Psoas muscle (tissue), 8 donors: ENCODE measurements around the gene MSGN1. TPM values are rescaled to one million over a fixed set of nuclear protein-coding genes. Genes with fewer than 3 reads are reported as not detected.

Experiments used
- ATAC-seq, 4 donors: fragments of 200-7000 bp; cut with Tn5 transposase; one replicate each; pipeline ENCODE4 v1.9.1; 2020; ENCODE audit warnings: moderate library complexity in 3 of 4, mild to moderate bottlenecking in 2 of 4
- DNase-seq, 2 donors: peaks; one replicate each; pipeline ENCODE4 v3.0.0-alpha.2; 2020
- H3K27ac ChIP-seq: fragments of 200-600 bp; one replicate; pipeline ENCODE4 v1.8.0; 2022
- H3K27me3 ChIP-seq, 3 donors: fragments of 200-600 bp in 1 of 3; one replicate each; pipeline versions ENCODE4 v1.6.1 to v1.8.0; 2013 to 2022; ENCODE audit warnings: low read length in 2 of 3, mild to moderate bottlenecking in 2 of 3, moderate library complexity in 1 of 3; ENCODE audit not compliant: insufficient read depth in 3 of 3
- H3K36me3 ChIP-seq, 2 donors: fragments of 200-600 bp in 1 of 2; one replicate each; pipeline versions ENCODE4 v1.6.1 to v1.8.0; 2013 to 2022; ENCODE audit warnings: low read depth in 1 of 2, mild to moderate bottlenecking in 1 of 2, moderate library complexity in 1 of 2; ENCODE audit not compliant: insufficient read depth in 1 of 2
- H3K4me1 ChIP-seq: fragments of 200-600 bp; one replicate; pipeline ENCODE4 v1.8.0; 2022
- H3K4me3 ChIP-seq: fragments of 200-600 bp; one replicate; pipeline ENCODE4 v1.8.0; 2022; ENCODE audit warnings: mild to moderate bottlenecking
- H3K9me3 ChIP-seq: fragments of 200-600 bp; one replicate; pipeline ENCODE4 v1.8.0; 2022
- WGBS, 3 donors: extraction: QIAGEN DNeasy Blood & Tissue Kit; methylation state at CpG; one replicate each; pipeline versions ENCODE4 v1.1.6 to v1.1.7; 2013; 5-methylcytosine and 5-hydroxymethylcytosine counted together
- intact Hi-C, 2 donors: fragments of 100-400 bp; cut with DNase I; formaldehyde crosslinking; loops; one replicate each; pipeline versions ENCODE4 v1.11.0 to v1.14.2; 2022
- polyA plus RNA-seq, 3 donors: library from polyadenylated mRNA; stranded (reverse); fragments of 200-250 nt; gene quantifications; one replicate each; pipeline ENCODE4 v1.2.3, GENCODE V29; 2013
- total RNA-seq, 4 donors: library from RNA; stranded (reverse); fragmentation: NEBNext Ultra II Directional in 2 of 4; extraction: Animal tissue kit (Norgen Biotek cat#: 25700) in 2 of 4; gene quantifications; one replicate each; pipeline versions ENCODE4 v1.2.1 to v1.2.4, GENCODE V29; 2021 to 2023
- TF ChIP-seq, protein P1 (sequence below): fragments of 200-600 bp; IDR thresholded peaks from one replicate; pipeline ENCODE4 v1.8.0; 2022; ENCODE audit warnings: antibody characterized with exemption
- donor health status: healthy with polysubstance abuse.
- donor health status: DM: no; HTN: no; CAD: no; lungs with moderate emphysema.
- donor health status: Bipolar disorder and iron deficiency.
- donor health status: healthy.
- donor health status: DM: yes; HTN: yes; CAD: no.
- donor health status: DM: no; HTN: no; CAD: no.
- donor health status: DM: no; HTN: no; CAD: no.
- donor health status: DM: yes; HTN: yes; CAD: no.

The MSGN1 gene
- total and polyA plus RNA-seq, 7 donors, result not detected

DNA sequence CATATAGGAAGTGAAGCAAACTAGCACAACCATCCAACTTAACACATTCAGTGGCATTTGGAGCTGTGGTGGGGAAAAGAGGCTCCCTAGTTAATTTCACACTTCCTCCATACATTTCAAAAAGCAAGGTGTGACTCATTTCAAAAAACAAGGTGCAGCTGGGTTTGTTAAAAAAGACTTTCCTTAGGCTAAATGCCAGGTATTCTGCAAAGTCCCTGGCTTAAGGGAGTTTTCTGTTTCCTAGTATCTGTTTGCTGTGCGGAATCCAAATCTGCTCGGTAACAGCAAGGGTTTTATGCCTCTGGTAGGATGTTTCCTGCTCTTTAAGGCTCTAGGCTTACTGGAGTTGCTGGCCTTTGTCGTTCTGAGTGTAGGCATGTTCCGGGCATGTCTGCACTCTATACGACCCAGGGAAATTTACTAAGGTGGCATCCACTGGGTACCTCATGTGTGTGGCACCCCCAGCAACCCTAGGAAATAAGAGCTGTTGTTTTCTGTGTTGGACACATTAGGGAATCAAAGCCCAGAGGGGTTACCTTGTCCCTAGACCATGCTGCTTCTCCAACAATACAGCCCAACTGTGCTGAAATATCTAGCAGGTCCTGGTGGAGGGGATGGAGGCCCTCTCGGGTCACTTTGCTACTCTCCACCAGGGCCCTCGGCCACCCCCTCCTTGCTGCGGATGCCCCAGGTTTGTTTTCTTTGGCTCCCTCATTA, 634 bp upstream of the MSGN1 start:
- intact Hi-C loops, result no loop called here
- no peak for ATAC-seq

DNA sequence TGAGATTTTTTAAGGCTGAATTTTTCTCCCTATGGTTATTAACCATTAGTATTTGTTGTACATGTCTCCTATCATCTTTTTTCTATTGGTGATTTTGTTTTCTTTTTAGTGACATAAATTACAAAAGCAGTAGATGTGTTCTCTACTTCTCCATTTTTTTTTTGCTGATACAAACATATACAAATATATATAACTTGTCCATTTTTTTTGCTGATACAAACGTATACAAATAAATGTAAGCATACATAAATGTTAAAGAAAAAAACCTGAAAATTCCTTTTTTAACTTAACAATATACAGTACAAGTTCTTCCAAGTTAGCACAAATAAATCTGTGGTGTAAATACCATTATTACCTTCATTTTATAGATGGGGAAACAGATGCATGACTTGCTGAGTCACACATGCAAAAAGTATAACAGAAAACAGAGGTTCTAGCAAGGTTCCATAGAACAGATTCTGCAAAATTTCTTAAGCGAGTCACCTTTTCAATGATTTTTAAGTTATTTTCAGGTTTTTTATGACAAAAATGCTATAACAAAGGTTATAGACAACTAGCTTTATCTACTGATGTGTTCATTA, 2.1 kb downstream of the MSGN1 start:
- no peak for DNase-seq
- no peaks in the 10 kb centered on the region for H3K27me3 ChIP-seq
- no peaks in the 10 kb centered on the region for H3K36me3 ChIP-seq
- 87 to 95% (median 91%) methylated on average over 2 of the region's 2 CpGs for WGBS, 3 donors
- intact Hi-C loops, result no loop called here
- TF ChIP-seq, protein P1, sequence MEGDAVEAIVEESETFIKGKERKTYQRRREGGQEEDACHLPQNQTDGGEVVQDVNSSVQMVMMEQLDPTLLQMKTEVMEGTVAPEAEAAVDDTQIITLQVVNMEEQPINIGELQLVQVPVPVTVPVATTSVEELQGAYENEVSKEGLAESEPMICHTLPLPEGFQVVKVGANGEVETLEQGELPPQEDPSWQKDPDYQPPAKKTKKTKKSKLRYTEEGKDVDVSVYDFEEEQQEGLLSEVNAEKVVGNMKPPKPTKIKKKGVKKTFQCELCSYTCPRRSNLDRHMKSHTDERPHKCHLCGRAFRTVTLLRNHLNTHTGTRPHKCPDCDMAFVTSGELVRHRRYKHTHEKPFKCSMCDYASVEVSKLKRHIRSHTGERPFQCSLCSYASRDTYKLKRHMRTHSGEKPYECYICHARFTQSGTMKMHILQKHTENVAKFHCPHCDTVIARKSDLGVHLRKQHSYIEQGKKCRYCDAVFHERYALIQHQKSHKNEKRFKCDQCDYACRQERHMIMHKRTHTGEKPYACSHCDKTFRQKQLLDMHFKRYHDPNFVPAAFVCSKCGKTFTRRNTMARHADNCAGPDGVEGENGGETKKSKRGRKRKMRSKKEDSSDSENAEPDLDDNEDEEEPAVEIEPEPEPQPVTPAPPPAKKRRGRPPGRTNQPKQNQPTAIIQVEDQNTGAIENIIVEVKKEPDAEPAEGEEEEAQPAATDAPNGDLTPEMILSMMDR, result no peak
- no peak for ATAC-seq
- H3K27ac ChIP-seq, result no peak overlapping the region
- peaks cover 24% of the 10 kb centered on the region for H3K4me1 ChIP-seq
- no peaks in the 10 kb centered on the region for H3K9me3 ChIP-seq
- H3K4me3 ChIP-seq, result no peak overlapping the region

More for the DNA sequence above, 634 bp upstream of the MSGN1 start:
- no peaks in the 10 kb centered on the region for H3K9me3 ChIP-seq
- no peak overlapping the region for H3K4me3 ChIP-seq
- no peak overlapping the region for H3K27ac ChIP-seq
- TF ChIP-seq, protein P1, result no peak
- 48 to 70% (median 61%) methylated on average over 8 of the region's 8 CpGs for WGBS, 3 donors
- H3K36me3 ChIP-seq, result no peaks in the 10 kb centered on the region
- H3K4me1 ChIP-seq, result peaks cover 1% of the 10 kb centered on the region
- H3K27me3 ChIP-seq, result no peaks in the 10 kb centered on the region
- no peak for DNase-seq

DNA sequence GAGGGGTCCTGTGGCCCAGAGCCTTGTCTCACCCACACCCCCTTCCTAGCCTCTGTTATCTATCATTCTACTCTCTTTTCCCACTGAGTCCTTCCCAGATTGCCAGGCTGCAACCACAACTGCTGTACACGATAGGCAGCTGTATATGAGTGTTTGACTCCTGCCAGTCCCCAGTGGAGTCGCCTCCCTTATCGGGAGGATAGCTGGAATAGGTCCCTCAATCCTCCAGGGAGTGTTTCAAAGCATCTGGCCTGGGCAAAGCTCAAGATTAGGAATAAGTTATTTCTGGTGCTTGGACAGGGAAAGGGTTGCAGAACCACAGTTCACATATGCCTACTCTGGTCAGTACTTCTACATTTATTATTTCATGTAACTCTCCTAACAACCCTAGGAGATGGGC, 4.8 kb downstream of the MSGN1 start:
- intact Hi-C loops, result no loop called here
- H3K4me1 ChIP-seq, result peaks cover 24% of the 10 kb centered on the region
- no peaks in the 10 kb centered on the region for H3K27me3 ChIP-seq
- H3K9me3 ChIP-seq, result no peaks in the 10 kb centered on the region
- no peak overlapping the region for H3K4me3 ChIP-seq
- TF ChIP-seq, protein P1, result no peak
- ATAC-seq, result peak in 3 of 4 donors; percentile 15 to 57 (median 44)
- H3K36me3 ChIP-seq, result no peaks in the 10 kb centered on the region
- 11 to 40% (median 16%) methylated on average over 3 of the region's 3 CpGs for WGBS, 3 donors
- DNase-seq, result no peak
- H3K27ac ChIP-seq, result peak overlapping the region; percentile 92

DNA sequence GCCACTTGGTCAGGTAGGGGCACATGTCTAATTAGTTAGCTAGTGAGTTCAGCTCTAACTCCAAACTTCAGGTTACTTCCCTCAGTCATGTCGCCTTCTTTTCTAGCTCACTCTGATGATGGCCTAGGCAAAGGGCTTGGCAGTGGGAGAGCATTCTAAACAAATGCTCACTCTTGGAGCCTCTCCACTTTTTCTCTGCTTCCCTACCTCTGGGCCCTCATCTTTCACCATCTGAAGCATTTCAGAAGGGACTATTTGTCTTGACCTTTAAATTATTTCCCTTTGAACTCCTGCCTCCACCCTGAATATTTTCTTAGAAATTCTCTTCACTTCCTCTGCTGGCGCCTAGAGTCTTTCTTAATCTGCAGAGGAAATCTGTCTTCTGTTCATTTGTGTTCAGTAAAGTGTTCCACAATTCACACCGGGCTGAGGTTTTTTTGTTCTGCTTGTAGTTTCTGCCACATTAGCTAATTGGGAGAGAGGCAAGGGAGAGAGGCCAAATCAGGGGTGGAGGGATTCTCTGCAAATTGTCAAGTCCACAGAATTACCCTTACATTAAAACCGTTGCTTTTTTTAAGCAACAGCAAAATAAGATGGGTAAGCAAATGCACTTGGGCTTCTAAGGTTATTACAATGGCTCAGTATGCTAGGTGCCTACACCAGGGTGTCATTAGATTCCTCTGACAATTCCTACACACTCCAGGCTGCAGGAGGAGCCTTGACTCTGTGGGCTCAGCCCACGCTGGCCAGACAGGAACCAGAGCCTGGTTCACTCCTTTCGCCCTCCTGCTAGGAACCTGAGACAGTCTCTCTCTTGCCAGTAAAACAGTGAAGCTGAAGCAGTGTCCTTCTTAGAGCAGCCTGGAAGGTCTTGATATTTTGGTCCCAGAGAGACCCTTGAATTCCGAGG, 5.5 kb downstream of the MSGN1 start:
- no peaks in the 10 kb centered on the region for H3K36me3 ChIP-seq
- WGBS, 3 donors, result 19 to 26% (median 23%) methylated on average over 7 of the region's 7 CpGs
- no peaks in the 10 kb centered on the region for H3K27me3 ChIP-seq
- ATAC-seq (peak; percentile 72 to 88 (median 82)), DNase-seq (no peak)
- peak overlapping the region; percentile 46 for H3K4me3 ChIP-seq
- H3K4me1 ChIP-seq, result peaks cover 24% of the 10 kb centered on the region
- intact Hi-C loops, result no loop called here
- no peaks in the 10 kb centered on the region for H3K9me3 ChIP-seq
- TF ChIP-seq, protein P1, result no peak
- peak overlapping the region; percentile 92 for H3K27ac ChIP-seq
